ENCODE results near the gene TMEM150A.
"Not testable (repeated sequence)": the region's sequence is repeated elsewhere in the genome, so short reads cannot be mapped to it uniquely, and the experiment has no call there.

TMEM150A gene

DNA sequence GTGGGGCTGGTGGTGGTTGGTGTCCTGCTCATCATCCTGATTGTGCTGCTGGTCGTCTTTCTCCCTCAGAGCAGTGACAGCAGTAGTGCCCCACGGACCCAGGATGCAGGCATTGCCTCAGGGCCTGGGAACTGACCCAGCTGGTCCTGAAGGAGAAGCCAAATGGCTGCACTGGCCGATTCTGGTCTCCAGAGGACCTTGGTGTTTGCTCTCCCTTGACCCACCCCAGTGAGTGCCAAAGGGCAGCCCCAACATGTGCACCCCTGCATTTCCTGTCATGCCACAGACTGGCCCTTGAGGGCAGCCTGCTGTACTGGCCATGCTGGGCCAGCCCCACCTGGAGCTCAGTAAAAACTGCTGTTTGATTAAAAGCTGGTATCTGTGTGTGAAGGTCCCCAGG, 9.5 kb downstream of the TMEM150A start:
- Histone ChIP-seq H3K27me3 (ENCODE audit: insufficient read depth, low read depth, severe bottlenecking) (no peaks in the 10 kb centered on the region), H3K9me3 (ENCODE audit: severe bottlenecking) (no peaks in the 10 kb centered on the region), H3K27ac (no peak overlapping the region), H3K36me3 (peaks cover 12% of the 10 kb centered on the region), H3K4me3 (ENCODE audit: low read depth, low read length) (no peak overlapping the region)
- TF ChIP-seq, protein P1, sequence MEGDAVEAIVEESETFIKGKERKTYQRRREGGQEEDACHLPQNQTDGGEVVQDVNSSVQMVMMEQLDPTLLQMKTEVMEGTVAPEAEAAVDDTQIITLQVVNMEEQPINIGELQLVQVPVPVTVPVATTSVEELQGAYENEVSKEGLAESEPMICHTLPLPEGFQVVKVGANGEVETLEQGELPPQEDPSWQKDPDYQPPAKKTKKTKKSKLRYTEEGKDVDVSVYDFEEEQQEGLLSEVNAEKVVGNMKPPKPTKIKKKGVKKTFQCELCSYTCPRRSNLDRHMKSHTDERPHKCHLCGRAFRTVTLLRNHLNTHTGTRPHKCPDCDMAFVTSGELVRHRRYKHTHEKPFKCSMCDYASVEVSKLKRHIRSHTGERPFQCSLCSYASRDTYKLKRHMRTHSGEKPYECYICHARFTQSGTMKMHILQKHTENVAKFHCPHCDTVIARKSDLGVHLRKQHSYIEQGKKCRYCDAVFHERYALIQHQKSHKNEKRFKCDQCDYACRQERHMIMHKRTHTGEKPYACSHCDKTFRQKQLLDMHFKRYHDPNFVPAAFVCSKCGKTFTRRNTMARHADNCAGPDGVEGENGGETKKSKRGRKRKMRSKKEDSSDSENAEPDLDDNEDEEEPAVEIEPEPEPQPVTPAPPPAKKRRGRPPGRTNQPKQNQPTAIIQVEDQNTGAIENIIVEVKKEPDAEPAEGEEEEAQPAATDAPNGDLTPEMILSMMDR (IDR thresholded peaks at IDR 0.05; ENCODE audit: low read depth, low read length): no peak
- no peak for DNase-seq

DNA sequence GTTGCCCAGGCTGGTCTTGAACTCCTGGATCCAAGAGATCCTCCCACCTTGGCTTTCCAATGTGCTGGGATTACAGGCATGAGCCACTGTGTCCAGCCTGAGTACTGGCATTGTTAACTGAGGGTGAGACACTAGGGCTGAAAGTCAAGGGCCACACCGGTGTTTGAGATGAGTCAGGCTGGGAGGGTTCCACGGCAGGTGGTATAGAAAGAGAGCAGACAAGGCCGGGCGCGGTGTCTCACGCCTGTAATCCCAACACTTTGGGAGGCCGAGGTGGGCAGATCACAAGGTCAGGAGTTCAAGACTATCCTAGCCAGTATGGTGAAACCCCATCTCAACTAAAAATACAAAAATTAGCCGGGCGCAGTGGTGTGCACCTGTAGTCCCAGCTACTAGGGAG, 10.2 kb downstream of the TMEM150A start:
- not testable (repeated sequence) for H3K27me3 ChIP-seq (ENCODE audit: insufficient read depth, low read depth, severe bottlenecking); H3K9me3 ChIP-seq (ENCODE audit: severe bottlenecking); H3K27ac ChIP-seq; H3K4me3 ChIP-seq (ENCODE audit: low read depth, low read length); H3K36me3 ChIP-seq; DNase-seq

- no peak for DNase-seq
- Histone ChIP-seq H3K27me3 (ENCODE audit: insufficient read depth, low read depth, severe bottlenecking) (no peaks in the 10 kb centered on the region), H3K9me3 (ENCODE audit: severe bottlenecking) (no peaks in the 10 kb centered on the region), H3K36me3 (no peaks in the 10 kb centered on the region; the same call in 1 of the 2 replicates), H3K4me3 (ENCODE audit: low read depth, low read length) (no peak overlapping the region), H3K27ac (no peak overlapping the region)
- TF ChIP-seq, protein P1 (IDR thresholded peaks at IDR 0.05; ENCODE audit: low read depth, low read length): no peak
Observed at GRCh38 chr2:85591563-85591962, 10.9 kb downstream of the TMEM150A start.

DNA sequence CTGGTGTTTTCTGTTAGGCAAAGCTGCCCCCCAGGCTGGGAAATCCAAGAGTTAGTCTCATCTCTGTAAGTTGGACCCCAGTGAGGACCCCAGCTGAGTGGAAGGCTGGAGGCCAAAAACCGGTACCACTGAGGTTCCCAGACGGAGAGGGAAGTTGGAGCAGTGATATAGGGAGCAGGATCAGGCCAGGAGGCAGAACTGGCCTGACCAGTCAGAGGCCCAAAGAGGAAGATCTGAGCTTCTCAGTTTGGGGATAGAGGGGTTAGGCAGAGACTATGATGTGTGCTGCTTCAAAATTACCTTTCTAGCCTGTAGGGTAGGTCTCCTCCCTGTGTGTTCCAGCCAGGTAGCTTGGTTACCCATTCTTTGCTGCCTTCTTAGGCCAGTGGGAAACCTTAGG, 11.5 kb downstream of the TMEM150A start:
- H3K9me3 ChIP-seq (ENCODE audit: severe bottlenecking): no peaks in the 10 kb centered on the region
- H3K27me3 ChIP-seq (ENCODE audit: insufficient read depth, low read depth, severe bottlenecking): no peaks in the 10 kb centered on the region
- TF ChIP-seq, protein P1 (IDR thresholded peaks at IDR 0.05; ENCODE audit: low read depth, low read length): no peak
- no peak overlapping the region for H3K27ac ChIP-seq
- DNase-seq: no peak
- no peak overlapping the region for H3K4me3 ChIP-seq (ENCODE audit: low read depth, low read length)
- no peaks in the 10 kb centered on the region for H3K36me3 ChIP-seq

GRCh38 chr2:85589982-85590791, 12.3 kb downstream of the TMEM150A start:
- no peak for DNase-seq
- no peaks in the 10 kb centered on the region for H3K9me3 ChIP-seq (ENCODE audit: severe bottlenecking)
- H3K27me3 ChIP-seq (ENCODE audit: insufficient read depth, low read depth, severe bottlenecking): no peaks in the 10 kb centered on the region
- no peaks in the 10 kb centered on the region for H3K36me3 ChIP-seq
- H3K27ac ChIP-seq: no peak overlapping the region
- no peak overlapping the region for H3K4me3 ChIP-seq (ENCODE audit: low read depth, low read length)
- TF ChIP-seq, protein P1 (IDR thresholded peaks at IDR 0.05; ENCODE audit: low read depth, low read length): no peak

- no peak for DNase-seq
- no peak overlapping the region for H3K27ac ChIP-seq
- no peak overlapping the region for H3K4me3 ChIP-seq (ENCODE audit: low read depth, low read length)
- no peaks in the 10 kb centered on the region for H3K27me3 ChIP-seq (ENCODE audit: insufficient read depth, low read depth, severe bottlenecking)
- no peaks in the 10 kb centered on the region for H3K36me3 ChIP-seq
- TF ChIP-seq, protein P1 (IDR thresholded peaks at IDR 0.05; ENCODE audit: low read depth, low read length): no peak
- no peaks in the 10 kb centered on the region for H3K9me3 ChIP-seq (ENCODE audit: severe bottlenecking)
Observed at GRCh38 chr2:85589181-85589580, 13.3 kb downstream of the TMEM150A start.
